D721Med (cell line): ENCODE results near the gene DUSP2.
"Not testable (repeated sequence)": the region's sequence is repeated elsewhere in the genome, so short reads cannot be mapped to it uniquely, and the experiment has no call there.

ENCODE experiments used
- DNase-seq: peaks from one replicate; pipeline ENCODE4 v3.0.0; 2011; ENCODE audit warnings: low spot score; ENCODE audit not compliant: insufficient read length
- FAIRE-seq: peaks from 2 replicates; lab custom pipeline; 2011; peaks lifted over from hg19 to GRCh38; lab: Jason Lieb, UNC
- CTCF ChIP-seq: IDR thresholded peaks from 2 replicates; pipeline ENCODE4 v1.5.1; 2012; ENCODE audit warnings: mild to moderate bottlenecking, control low read depth; ENCODE audit not compliant: insufficient read depth; ENCODE audit errors: missing control alignments

The DUSP2 gene

GRCh38 chr2:96144481-96145035, 682 bp downstream of the DUSP2 start:
- TF ChIP-seq CTCF = no peak
- no peak for FAIRE-seq

GRCh38 chr2:96143848-96144480, 1.3 kb downstream of the DUSP2 start:
- DNase-seq (no peak), FAIRE-seq (no peak)
- TF ChIP-seq CTCF = no peak

More at GRCh38 chr2:96144481-96145035, 682 bp downstream of the DUSP2 start:
- DNase-seq = no peak

GRCh38 chr2:96143231-96143847, 1.9 kb downstream of the DUSP2 start:
- no peak for TF ChIP-seq CTCF
- no peak for DNase-seq

GRCh38 chr2:96142217-96143113, 2.8 kb downstream of the DUSP2 start:
- DNase-seq = no peak
- no peak for TF ChIP-seq CTCF
- no peak for FAIRE-seq

More at GRCh38 chr2:96143231-96143847, 1.9 kb downstream of the DUSP2 start:
- FAIRE-seq = no peak

- DNase-seq, FAIRE-seq: not testable (repeated sequence)
Measured at GRCh38 chr2:96141624-96141967, 3.6 kb downstream of the DUSP2 start.

- DNase-seq (no peak), FAIRE-seq (no peak)
- TF ChIP-seq CTCF = no peak
Measured at GRCh38 chr2:96140941-96141623, 4.2 kb downstream of the DUSP2 start.
